ENCODE results near the gene SRSF11.

- no peak for TF ChIP-seq GATA2 (IDR thresholded peaks at IDR 0.05; ENCODE audit: low read depth, low read length)
- TF ChIP-seq GATA3 (IDR thresholded peaks at IDR 0.05; ENCODE audit: low read depth, low read length) = no peak
These were observed 18.8 kb downstream of the SRSF11 start for GRCh38 chr1:70239940-70240339.

Data from SH-SY5Y (cell line).